H1 (cell line): ENCODE data around the gene PRMT9. TPM values are rescaled to one million over a fixed set of nuclear protein-coding genes. Genes with fewer than 3 reads are reported as not detected.

Experiments used
- CTCF ChIA-PET: fragments of 300-600 bp; sonication (Branson Sonifier 250); formaldehyde crosslinking; loops from one replicate; lab custom pipeline; 2021; ENCODE audit not compliant: partially characterized antibody; lab: Charles Lee
- POLR2A ChIA-PET: fragments of 300-600 bp; sonication (Branson Sonifier 250); formaldehyde crosslinking; loops from one replicate; lab custom pipeline; 2021; ENCODE audit warnings: inconsistent platforms; ENCODE audit not compliant: partially characterized antibody; lab: Charles Lee
- DNase-seq, 2 experiments: peaks; one replicate each; pipeline versions ENCODE4 v3.0.0 to v3.0.0-alpha.2; 2010 to 2022; ENCODE audit warnings: low spot score in 2 of 2, low read depth in 1 of 2, mixed read lengths in 1 of 2
- FAIRE-seq: peaks from 2 replicates; lab custom pipeline; 2011; peaks lifted over from hg19 to GRCh38; lab: Jason Lieb, UNC
- H2AFZ ChIP-seq: 2 replicates; pipeline ENCODE4 v1.8.1; 2012; ENCODE audit warnings: low read length, inconsistent platforms
- H2AK5ac ChIP-seq: 2 replicates; pipeline ENCODE4 v1.6.1; 2013; ENCODE audit warnings: low read depth, low read length
- H2BK120ac ChIP-seq: replicated peaks from 2 replicates; pipeline ENCODE3; 2013; ENCODE audit warnings: low read depth, low read length, inconsistent platforms
- H2BK12ac ChIP-seq: 2 replicates; pipeline ENCODE4 v1.6.1; 2013; ENCODE audit warnings: low read depth, low read length
- H2BK15ac ChIP-seq: 2 replicates; pipeline ENCODE4 v1.6.1; 2013; ENCODE audit warnings: low read length
- H2BK20ac ChIP-seq: 2 replicates; pipeline ENCODE4 v1.6.1; 2013; ENCODE audit warnings: low read length
- H2BK5ac ChIP-seq: 2 replicates; pipeline ENCODE4 v1.6.1; 2013; ENCODE audit warnings: low read depth, low read length
- H3K14ac ChIP-seq: 2 replicates; pipeline ENCODE4 v1.6.1; 2013; ENCODE audit warnings: inconsistent platforms; ENCODE audit not compliant: insufficient read length
- H3K18ac ChIP-seq: 2 replicates; pipeline ENCODE4 v1.6.1; 2013; ENCODE audit warnings: low read length; ENCODE audit errors: extremely low read depth
- H3K23ac ChIP-seq: 2 replicates; pipeline ENCODE4 v1.6.1; 2013; ENCODE audit warnings: inconsistent platforms; ENCODE audit not compliant: insufficient read length
- H3K23me2 ChIP-seq: 2 replicates; pipeline ENCODE4 v1.6.1; 2013; ENCODE audit warnings: low read depth, low read length
- H3K27ac ChIP-seq: 2 replicates; pipeline ENCODE4 v1.6.1; 2011; ENCODE audit warnings: low read depth, low read length, inconsistent platforms
- H3K27me3 ChIP-seq, 4 experiments: replicated peaks in 1 of 4; 1 replicate in 1 of 4; 2 replicates in 3 of 4; pipeline versions ENCODE4 v1.6.1 to v1.8.1; 2011 to 2013; ENCODE audit warnings: low read length in 3 of 4, mild to moderate bottlenecking in 3 of 4, inconsistent platforms in 2 of 4, mixed read lengths in 2 of 4, moderate library complexity in 1 of 4; ENCODE audit not compliant: control insufficient read depth in 3 of 4, insufficient read depth in 3 of 4; ENCODE audit errors: extremely low read depth in 1 of 4
- H3K36me3 ChIP-seq, 4 experiments: 2 replicates each; pipeline versions ENCODE4 v1.6.1 to v1.8.1; 2011 to 2013; ENCODE audit warnings: mild to moderate bottlenecking in 4 of 4, low read length in 3 of 4, moderate library complexity in 2 of 4, control low read depth in 1 of 4, inconsistent platforms in 1 of 4; ENCODE audit not compliant: insufficient read depth in 4 of 4, control insufficient read depth in 2 of 4
- H3K4ac ChIP-seq: replicated peaks from 2 replicates; pipeline ENCODE3; 2013; ENCODE audit warnings: low read length, low read depth, mixed read lengths, inconsistent platforms; ENCODE audit not compliant: insufficient read length
- H3K4me1 ChIP-seq, 4 experiments: replicated peaks in 1 of 4; 1 replicate in 1 of 4; 2 replicates in 3 of 4; pipeline versions ENCODE4 v1.6.1 to v1.8.1; 2011 to 2013; ENCODE audit warnings: low read length in 3 of 4, inconsistent platforms in 2 of 4, mixed read lengths in 1 of 4; ENCODE audit not compliant: insufficient read depth in 4 of 4, control insufficient read depth in 3 of 4
- H3K4me2 ChIP-seq, 2 experiments: 2 replicates each; pipeline versions ENCODE4 v1.6.1 to v1.8.1; 2011 to 2013; ENCODE audit warnings: low read depth in 2 of 2, low read length in 2 of 2, control low read depth in 1 of 2, inconsistent platforms in 1 of 2, mild to moderate bottlenecking in 1 of 2; ENCODE audit not compliant: insufficient read depth in 1 of 2
- H3K4me3 ChIP-seq, 4 experiments: fragments of 200-600, 300-600 bp in 1 of 4; sonication (generic), shearing (Covaris generic), sonication (Bioruptor Twin) in 1 of 4; 2 replicates each; pipeline versions ENCODE4 v1.5.1 to v1.8.1; 2011 to 2016; ENCODE audit warnings: low read length in 4 of 4, low read depth in 3 of 4, control low read depth in 2 of 4, inconsistent platforms in 2 of 4, mild to moderate bottlenecking in 2 of 4, mixed read lengths in 1 of 4, moderate library complexity in 1 of 4; ENCODE audit not compliant: insufficient read depth in 2 of 4; ENCODE audit errors: extremely low read depth in 1 of 4
- H3K56ac ChIP-seq: replicated peaks from 2 replicates; pipeline ENCODE3; 2013; ENCODE audit warnings: low read depth, mild to moderate bottlenecking, mixed read lengths, low read length, inconsistent platforms; ENCODE audit not compliant: insufficient read length
- H3K79me1 ChIP-seq: 2 replicates; pipeline ENCODE4 v1.6.1; 2013; ENCODE audit warnings: low read depth, low read length, control low read depth
- H3K79me2 ChIP-seq, 2 experiments: 2 replicates each; pipeline versions ENCODE4 v1.6.1 to v1.8.1; 2012 to 2013; ENCODE audit warnings: low read length in 2 of 2, mild to moderate bottlenecking in 2 of 2, inconsistent platforms in 1 of 2; ENCODE audit not compliant: insufficient read depth in 2 of 2, control insufficient read depth in 1 of 2
- H3K9ac ChIP-seq, 4 experiments: replicated peaks in 1 of 4; 1 replicate in 1 of 4; 2 replicates in 3 of 4; pipeline versions ENCODE4 v1.6.1 to v1.8.1; 2011 to 2013; ENCODE audit warnings: low read depth in 3 of 4, low read length in 3 of 4, control low read depth in 2 of 4, mild to moderate bottlenecking in 2 of 4, moderate library complexity in 2 of 4, inconsistent platforms in 1 of 4; ENCODE audit errors: extremely low read depth in 1 of 4
- H3K9me3 ChIP-seq, 2 experiments: 2 replicates each; pipeline versions ENCODE4 v1.6.1 to v1.8.1; 2012 to 2013; ENCODE audit warnings: mild to moderate bottlenecking in 2 of 2, moderate library complexity in 2 of 2, control low read depth in 1 of 2, inconsistent platforms in 1 of 2, low read depth in 1 of 2, low read length in 1 of 2, mixed read lengths in 1 of 2; ENCODE audit not compliant: insufficient read depth in 2 of 2
- H4K20me1 ChIP-seq, 2 experiments: replicated peaks in 1 of 2; 2 replicates each; pipeline versions ENCODE3 to v1.8.1; 2011 to 2013; ENCODE audit warnings: inconsistent platforms in 2 of 2, low read length in 2 of 2, mild to moderate bottlenecking in 1 of 2; ENCODE audit not compliant: insufficient read depth in 2 of 2, control insufficient read depth in 1 of 2
- H4K5ac ChIP-seq: 2 replicates; pipeline ENCODE4 v1.6.1; 2013; ENCODE audit warnings: low read length, low read depth, mixed read lengths, inconsistent platforms; ENCODE audit not compliant: insufficient read length
- H4K8ac ChIP-seq: 2 replicates; pipeline ENCODE4 v1.8.0; 2013; ENCODE audit warnings: mild to moderate bottlenecking, moderate library complexity, low read length, inconsistent platforms; ENCODE audit not compliant: insufficient read depth; ENCODE audit errors: extremely low read depth
- H4K91ac ChIP-seq: replicated peaks from 2 replicates; pipeline ENCODE3; 2013; ENCODE audit warnings: low read length, mixed read lengths, inconsistent platforms; ENCODE audit not compliant: insufficient read length
- BRCA1 ChIP-seq: IDR thresholded peaks from 2 replicates; pipeline ENCODE4 v1.6.1; 2012; ENCODE audit warnings: low read depth, low read length, improper control_type of control experiment
- E2F6 ChIP-seq: IDR thresholded peaks from 2 replicates; pipeline ENCODE4 v1.6.1; 2012; ENCODE audit warnings: inconsistent platforms
- EP300 ChIP-seq, 2 experiments: IDR thresholded peaks; 1 replicate in 1 of 2; 2 replicates in 1 of 2; pipeline ENCODE4 v1.6.1; 2011 to 2012; ENCODE audit warnings: low read depth in 2 of 2, low read length in 2 of 2, mild to moderate bottlenecking in 2 of 2, borderline replicate concordance in 1 of 2, inconsistent platforms in 1 of 2, moderate library complexity in 1 of 2
- JUN ChIP-seq: IDR thresholded peaks from 2 replicates; pipeline ENCODE4 v1.6.1; 2011; ENCODE audit warnings: low read depth, mild to moderate bottlenecking, improper control_type of control experiment, low read length
- KDM1A ChIP-seq: fragments of 200-600, 300-600 bp; sonication (generic); IDR thresholded peaks from 2 replicates; pipeline ENCODE4 v1.7.1; 2016; ENCODE audit warnings: mild to moderate bottlenecking, low read length, borderline replicate concordance
- KDM4A ChIP-seq: IDR thresholded peaks from one replicate; pipeline ENCODE4 v1.7.1; 2012; ENCODE audit warnings: low read depth, mild to moderate bottlenecking, moderate library complexity, low read length, inconsistent platforms; ENCODE audit not compliant: severe bottlenecking
- NRF1 ChIP-seq: IDR thresholded peaks from 2 replicates; pipeline ENCODE4 v1.6.1; 2011; ENCODE audit warnings: mild to moderate bottlenecking, low read depth, low read length, improper control_type of control experiment
- PHF8 ChIP-seq: fragments of 200-600 bp; sonication (generic); conservative IDR thresholded peaks from 2 replicates; pipeline ENCODE4 v1.7.1; 2012; ENCODE audit warnings: low read depth, mild to moderate bottlenecking, inconsistent platforms, low read length, moderate library complexity
- POLR2AphosphoS5 ChIP-seq: IDR thresholded peaks from 2 replicates; pipeline ENCODE4 v1.6.1; 2011; ENCODE audit warnings: low read depth, low read length
- SIRT6 ChIP-seq: IDR thresholded peaks from one replicate; pipeline ENCODE4 v1.7.1; 2012; ENCODE audit warnings: low read length, inconsistent platforms
- SRF ChIP-seq: IDR thresholded peaks from 2 replicates; pipeline ENCODE4 v1.6.1; 2011; ENCODE audit warnings: mild to moderate bottlenecking, low read depth, low read length, moderate library complexity
- SUZ12 ChIP-seq: fragments of 200-600 bp; sonication (generic); IDR thresholded peaks from 2 replicates; pipeline ENCODE4 v1.6.1; 2012; ENCODE audit warnings: mild to moderate bottlenecking, inconsistent platforms, low read length, moderate library complexity, mixed read lengths
- TBP ChIP-seq: IDR thresholded peaks from 2 replicates; pipeline ENCODE4 v1.6.1; 2011; ENCODE audit warnings: low read depth, low read length, improper control_type of control experiment
- YY1 ChIP-seq: IDR thresholded peaks from 2 replicates; pipeline ENCODE4 v1.6.1; 2011; ENCODE audit warnings: low read depth, mild to moderate bottlenecking, low read length
- WGBS, 2 experiments: shearing (Covaris generic) in 1 of 2; methylation state at CpG; one replicate each; pipeline versions ENCODE4 v1.1.6 to v1.1.7; 2013 to 2015; ENCODE audit warnings: low lambda C conversion rate in 2 of 2, mixed read lengths in 2 of 2, inconsistent platforms in 1 of 2, low coverage in 1 of 2, missing lambda C conversion rate in 1 of 2; ENCODE audit not compliant: insufficient replicate concordance in 2 of 2, insufficient coverage in 1 of 2, insufficient read length in 1 of 2; ENCODE audit errors: extremely low coverage in 1 of 2, missing lambda C conversion rate in 1 of 2; 5-methylcytosine and 5-hydroxymethylcytosine counted together
- polyA plus RNA-seq, 7 experiments: library from polyadenylated mRNA; depleted of rRNA in 3 of 7; stranded (reverse) in 5 of 7; unstranded in 2 of 7; fragments of >200 nt in 5 of 7; fragments of 200-250 nt in 2 of 7; gene quantifications; 1 replicate in 5 of 7; 2 replicates in 1 of 7; 4 replicates in 1 of 7; pipeline versions ENCODE4 v1.2.1 to v1.2.3, GENCODE V29; 2011 to 2013; ENCODE audit warnings: missing spikeins in 2 of 7, mixed read lengths in 2 of 7
- total RNA-seq: library from RNA; stranded (reverse); fragmentation: NEBNext Ultra II Directional; extraction: Animal tissue kit (Norgen Biotek cat#: 25700); gene quantifications from 2 replicates; pipeline ENCODE4 v1.2.1, GENCODE V29; 2021

PRMT9 gene
- total and polyA plus RNA-seq, 2 of the 8 experiments (the other 6 are each of a cell fraction or from before 2014, with no cell fraction given): 3.8 to 9.6 TPM

DNA sequence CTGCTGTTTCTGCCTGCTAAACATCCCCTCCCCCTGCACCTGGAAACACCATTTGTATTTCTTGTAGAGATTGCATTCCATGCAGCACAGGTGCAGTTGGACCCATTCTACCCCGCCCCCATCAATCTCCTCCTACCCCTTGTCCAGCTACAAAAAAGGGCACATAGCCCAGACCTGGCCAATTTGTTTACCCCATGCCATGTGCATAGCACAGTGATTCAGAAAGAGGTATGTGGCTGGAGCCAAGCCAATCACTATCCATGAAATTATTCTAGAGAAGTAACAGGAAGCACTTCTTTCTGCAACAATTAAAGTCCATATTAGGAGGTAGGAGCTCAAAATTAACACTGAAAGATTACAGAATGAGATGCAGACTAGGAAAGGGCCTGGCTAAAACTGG lies 87.0 kb downstream of the PRMT9 start:
- no peak overlapping the region for H4K8ac ChIP-seq
- H4K91ac ChIP-seq: no peak overlapping the region
- no peak overlapping the region for H2AK5ac ChIP-seq
- no peak overlapping the region for H2BK15ac ChIP-seq
- no peak overlapping the region for H3K14ac ChIP-seq
- FAIRE-seq (no peak), DNase-seq (no peak)
- H3K4me1 ChIP-seq: peaks cover 0 to 3% (median 0%) of the 10 kb centered on the region in 4 experiments; a peak in 1 of 7 replicates
- no peaks in the 10 kb centered on the region for H3K79me1 ChIP-seq
- no peaks in the 10 kb centered on the region for H3K23me2 ChIP-seq
- no peak overlapping the region for H3K18ac ChIP-seq
- CTCF ChIA-PET: interaction anchor here (0.6 to 10.2 kb wide), 15 partner anchors 8 to 502 kb away, joined by 3 to 93 read pairs (median 3); partner anchors contain the start of gene TMEM184C
- no peak overlapping the region for H2BK5ac ChIP-seq
- H2AFZ ChIP-seq: no peak overlapping the region
- no peak overlapping the region for H3K27ac ChIP-seq
- H4K5ac ChIP-seq: no peak overlapping the region
- H3K4me2 ChIP-seq: no peak overlapping the region
- H3K23ac ChIP-seq: no peak overlapping the region
- H3K27me3 ChIP-seq: no peaks in the 10 kb centered on the region
- POLR2A ChIA-PET: interaction anchor here (0.8 kb wide), 1 partner anchor 12 kb away, joined by 3 read pairs; no protein-coding TSS in a partner anchor
- H3K4me3 ChIP-seq: no peak overlapping the region
- no peaks in the 10 kb centered on the region for H4K20me1 ChIP-seq
- no peak overlapping the region for H2BK12ac ChIP-seq
- H3K36me3 ChIP-seq: no peaks in the 10 kb centered on the region
- no peak overlapping the region for H2BK120ac ChIP-seq
- H3K4ac ChIP-seq: no peak overlapping the region
- H2BK20ac ChIP-seq: no peak overlapping the region
- H3K9me3 ChIP-seq: no peaks in the 10 kb centered on the region
- H3K79me2 ChIP-seq: no peaks in the 10 kb centered on the region
- WGBS, 2 experiments: 82% methylated on average over 1 of the region's 1 CpG; no CpG with 5 or more reads in 1 of the 2 experiments
- H3K56ac ChIP-seq: no peak overlapping the region
- no peak overlapping the region for H3K9ac ChIP-seq
- TF ChIP-seq YY1: no peak
- no peak for TF ChIP-seq SRF
- no peak for TF ChIP-seq JUN
- TF ChIP-seq KDM4A: no peak
- TF ChIP-seq TBP: no peak
- TF ChIP-seq SIRT6: no peak
- TF ChIP-seq EP300 (IDR thresholded peaks at IDR 0.05; ENCODE audit: borderline replicate concordance in 1 of 2, low read depth in 2 of 2, low read length in 2 of 2): no peak
- TF ChIP-seq PHF8: no peak
- TF ChIP-seq SUZ12: no peak
- no peak for TF ChIP-seq KDM1A
- no peak for TF ChIP-seq BRCA1
- TF ChIP-seq NRF1: no peak
- no peak for TF ChIP-seq E2F6
- TF ChIP-seq POLR2AphosphoS5: no peak
